Endodermal cell (in vitro differentiated cells): ENCODE data around the gene RPS28. TPM values are rescaled to one million over a fixed set of nuclear protein-coding genes. Genes with fewer than 3 reads are reported as not detected.
A peak's percentile ranks its signal among the peaks of the same experiment; 100 is the strongest.

Experiments
- DNase-seq: peaks from one replicate; pipeline ENCODE4 v3.0.0-alpha.2; 2017
- H3K27ac ChIP-seq: 2 replicates; pipeline ENCODE4 v1.5.1; 2013; ENCODE audit warnings: mild to moderate bottlenecking, low read depth, low read length, moderate library complexity
- H3K27me3 ChIP-seq: 2 replicates; pipeline ENCODE4 v1.6.1; 2013; ENCODE audit warnings: mild to moderate bottlenecking, low read length, moderate library complexity; ENCODE audit not compliant: insufficient read depth, control insufficient read depth, poor library complexity, severe bottlenecking
- H3K36me3 ChIP-seq: 2 replicates; pipeline ENCODE4 v1.7.0; 2013; ENCODE audit warnings: mild to moderate bottlenecking, low read length, moderate library complexity; ENCODE audit not compliant: control insufficient read depth, insufficient read depth
- H3K4me1 ChIP-seq: one replicate; pipeline ENCODE4 v1.7.0; 2013; ENCODE audit warnings: low read length; ENCODE audit not compliant: control insufficient read depth, insufficient read depth
- H3K4me3 ChIP-seq: 2 replicates; pipeline ENCODE4 v1.5.1; 2013; ENCODE audit warnings: mild to moderate bottlenecking, low read length, moderate library complexity
- H3K9ac ChIP-seq: 2 replicates; pipeline ENCODE4 v1.6.1; 2013; ENCODE audit warnings: mild to moderate bottlenecking, low read length, moderate library complexity; ENCODE audit not compliant: poor library complexity, severe bottlenecking; ENCODE audit errors: extremely low read depth
- H3K9me3 ChIP-seq: 2 replicates; pipeline ENCODE4 v1.6.1; 2013; ENCODE audit warnings: mild to moderate bottlenecking, low read length, moderate library complexity; ENCODE audit not compliant: control insufficient read depth
- H3K27ac Mint-ChIP-seq: 2 replicates; pipeline ENCODE4 v1.8.0; 2020; ENCODE audit warnings: mixed read lengths
- H3K27me3 Mint-ChIP-seq: 2 replicates; pipeline ENCODE4 v1.8.0; 2021; ENCODE audit warnings: mild to moderate bottlenecking, mixed read lengths; ENCODE audit not compliant: insufficient read depth
- H3K36me3 Mint-ChIP-seq: 2 replicates; pipeline ENCODE4 v1.8.0; 2020; ENCODE audit warnings: low read depth, mixed read lengths
- H3K4me1 Mint-ChIP-seq: 2 replicates; pipeline ENCODE4 v1.8.0; 2020; ENCODE audit warnings: mixed read lengths
- H3K4me3 Mint-ChIP-seq: 2 replicates; pipeline ENCODE4 v1.8.0; 2020; ENCODE audit warnings: mild to moderate bottlenecking, moderate library complexity, mixed read lengths
- H3K9me3 Mint-ChIP-seq: 2 replicates; pipeline ENCODE4 v1.8.0; 2020; ENCODE audit warnings: mild to moderate bottlenecking, mixed read lengths
- WGBS, 2 experiments: methylation state at CpG; one replicate each; pipeline versions ENCODE4 v1.1.5 to v1.1.7; 2013; ENCODE audit warnings: missing lambda C conversion rate in 2 of 2, mixed read lengths in 1 of 2; ENCODE audit not compliant: insufficient coverage in 1 of 2, insufficient read length in 1 of 2; 5-methylcytosine and 5-hydroxymethylcytosine counted together
- total RNA-seq, 2 donors: library from RNA; stranded (reverse); fragmentation: NEBNext Ultra II Directional in 1 of 2; extraction: Animal tissue kit (Norgen Biotek cat#: 25700) in 1 of 2; gene quantifications; 2 replicates in 1 of 2; 3 replicates in 1 of 2; pipeline ENCODE4 v1.2.1, GENCODE V29; 2021
- TF ChIP-seq, protein P1 (sequence below): fragments of 200-600 bp; sonication (generic); conservative IDR thresholded peaks from 2 replicates; pipeline ENCODE4 v1.5.0; 2021; ENCODE audit warnings: antibody characterized with exemption, mild to moderate bottlenecking

Gene RPS28
- total RNA-seq, 2 donors from 2014 or later: 1,512 to 1,809 TPM

DNA sequence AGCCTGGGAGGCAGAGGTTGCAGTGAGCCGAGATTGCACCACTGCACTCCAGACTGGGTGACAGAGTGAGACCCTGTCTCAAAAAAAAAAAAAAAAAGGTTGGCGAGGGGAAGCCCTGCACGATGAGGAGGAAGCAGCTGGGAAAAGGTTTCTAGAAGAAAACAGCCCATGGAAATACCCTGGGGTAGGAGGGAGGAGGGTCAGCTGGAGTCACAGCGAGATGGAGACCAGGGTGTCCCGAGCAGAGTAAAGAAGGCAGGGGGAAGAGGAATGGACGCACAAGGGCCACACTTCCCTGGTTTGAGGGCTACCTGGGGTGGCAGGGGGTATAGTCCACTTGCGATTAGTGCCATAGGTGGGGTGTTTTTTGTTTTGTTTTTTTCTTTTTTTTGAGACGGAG lies 15.4 kb downstream of the RPS28 start:
- Mint-ChIP-seq H3K27ac (no peak overlapping the region), H3K4me1 (peaks cover 5% of the 10 kb centered on the region), H3K27me3 (peaks cover 62% of the 10 kb centered on the region), H3K9me3 (no peaks in the 10 kb centered on the region), H3K36me3 (no peaks in the 10 kb centered on the region), H3K4me3 (no peak overlapping the region)
- Histone ChIP-seq H3K9me3 (no peaks in the 10 kb centered on the region), H3K4me3 (no peak overlapping the region), H3K4me1 (no peaks in the 10 kb centered on the region), H3K27ac (no peak overlapping the region), H3K36me3 (no peaks in the 10 kb centered on the region), H3K27me3 (peaks cover 48% of the 10 kb centered on the region), H3K9ac (no peak overlapping the region)
- TF ChIP-seq, protein P1, sequence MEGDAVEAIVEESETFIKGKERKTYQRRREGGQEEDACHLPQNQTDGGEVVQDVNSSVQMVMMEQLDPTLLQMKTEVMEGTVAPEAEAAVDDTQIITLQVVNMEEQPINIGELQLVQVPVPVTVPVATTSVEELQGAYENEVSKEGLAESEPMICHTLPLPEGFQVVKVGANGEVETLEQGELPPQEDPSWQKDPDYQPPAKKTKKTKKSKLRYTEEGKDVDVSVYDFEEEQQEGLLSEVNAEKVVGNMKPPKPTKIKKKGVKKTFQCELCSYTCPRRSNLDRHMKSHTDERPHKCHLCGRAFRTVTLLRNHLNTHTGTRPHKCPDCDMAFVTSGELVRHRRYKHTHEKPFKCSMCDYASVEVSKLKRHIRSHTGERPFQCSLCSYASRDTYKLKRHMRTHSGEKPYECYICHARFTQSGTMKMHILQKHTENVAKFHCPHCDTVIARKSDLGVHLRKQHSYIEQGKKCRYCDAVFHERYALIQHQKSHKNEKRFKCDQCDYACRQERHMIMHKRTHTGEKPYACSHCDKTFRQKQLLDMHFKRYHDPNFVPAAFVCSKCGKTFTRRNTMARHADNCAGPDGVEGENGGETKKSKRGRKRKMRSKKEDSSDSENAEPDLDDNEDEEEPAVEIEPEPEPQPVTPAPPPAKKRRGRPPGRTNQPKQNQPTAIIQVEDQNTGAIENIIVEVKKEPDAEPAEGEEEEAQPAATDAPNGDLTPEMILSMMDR: no peak
- 89 to 91% methylated on average over 4 to 8 of the region's 8 CpGs for WGBS, 2 experiments
- peak; percentile 29 for DNase-seq

DNA sequence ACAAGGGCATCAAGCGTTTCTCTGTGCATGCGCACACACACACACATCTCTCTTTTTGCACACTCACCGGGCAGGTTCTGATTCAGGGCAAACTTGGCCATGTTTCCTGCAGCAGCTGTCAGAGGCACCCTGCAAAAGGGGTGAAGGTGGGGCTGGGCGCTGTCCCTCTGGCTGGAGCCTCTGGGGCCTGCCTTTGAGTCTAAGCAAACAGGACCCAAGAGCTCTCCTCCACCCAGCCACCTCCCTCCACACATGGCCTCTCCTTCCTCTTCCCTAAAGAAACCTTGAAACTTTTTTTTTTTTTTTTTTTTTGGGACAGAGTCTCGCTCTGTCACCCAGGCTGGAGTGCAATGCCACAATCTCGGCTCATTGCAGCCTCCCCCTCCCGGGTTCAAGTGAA lies 16.4 kb downstream of the RPS28 start:
- Histone ChIP-seq H3K36me3 (no peaks in the 10 kb centered on the region), H3K9me3 (no peaks in the 10 kb centered on the region), H3K4me3 (no peak overlapping the region), H3K4me1 (no peaks in the 10 kb centered on the region), H3K9ac (no peak overlapping the region), H3K27me3 (peaks cover 50% of the 10 kb centered on the region), H3K27ac (no peak overlapping the region)
- 95 to 100% methylated on average over 5 to 7 of the region's 7 CpGs for WGBS, 2 experiments
- Mint-ChIP-seq H3K36me3 (no peaks in the 10 kb centered on the region), H3K27ac (no peak overlapping the region), H3K9me3 (no peaks in the 10 kb centered on the region), H3K27me3 (peaks cover 61% of the 10 kb centered on the region), H3K4me3 (no peak overlapping the region), H3K4me1 (peaks cover 5% of the 10 kb centered on the region)
- TF ChIP-seq, protein P1: no peak
- DNase-seq: peak; percentile 40

DNA sequence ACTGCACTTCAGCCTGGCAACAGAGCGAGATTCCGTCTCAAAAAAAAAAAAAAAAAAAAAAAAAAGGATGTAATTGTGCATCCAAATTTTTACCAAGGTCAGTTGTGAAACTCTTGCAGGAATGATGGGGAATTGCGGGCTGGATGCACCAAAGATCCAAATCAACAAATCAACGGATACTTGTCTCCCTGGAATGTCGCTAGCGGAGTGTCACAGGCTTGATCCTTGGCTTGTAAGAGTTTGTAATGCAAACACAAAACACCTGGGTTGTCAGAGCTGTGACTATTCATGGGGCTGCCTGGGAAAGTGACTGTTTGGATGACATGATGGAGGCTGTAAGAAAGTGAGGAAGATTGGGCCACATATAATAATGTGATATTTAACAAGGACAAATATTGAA lies 17.5 kb downstream of the RPS28 start:
- H3K36me3 Mint-ChIP-seq: no peaks in the 10 kb centered on the region
- WGBS, 2 experiments: 71 to 75% methylated on average over 4 to 6 of the region's 6 CpGs

More for the DNA sequence above, 17.5 kb downstream of the RPS28 start:
- H3K9me3 Mint-ChIP-seq: no peaks in the 10 kb centered on the region
- Histone ChIP-seq H3K4me1 (no peaks in the 10 kb centered on the region), H3K27ac (no peak overlapping the region), H3K9ac (no peak overlapping the region), H3K9me3 (no peaks in the 10 kb centered on the region), H3K36me3 (no peaks in the 10 kb centered on the region), H3K27me3 (peaks cover 47% of the 10 kb centered on the region), H3K4me3 (no peak overlapping the region)
- DNase-seq: peak; percentile 74
- peaks cover 58% of the 10 kb centered on the region for H3K27me3 Mint-ChIP-seq
- no peak overlapping the region for H3K4me3 Mint-ChIP-seq
- H3K4me1 Mint-ChIP-seq: peaks cover 5% of the 10 kb centered on the region
- TF ChIP-seq, protein P1: no peak
- H3K27ac Mint-ChIP-seq: no peak overlapping the region
